KBM-7 (cell line): ENCODE results near the gene ITGA2.

Experiments used
- DNase-seq: peaks from one replicate; pipeline ENCODE4 v3.0.0-alpha.2; 2015
- in situ Hi-C: fragments of 300-500 bp; cut with MboI; formaldehyde crosslinking; loops from 2 replicates; pipeline ENCODE4 v1.14.3; 2020; ENCODE audit warnings: low sequenced_read_pairs, low pct_unique_long_range_greater_than_20kb, mixed read lengths

The ITGA2 gene

DNA sequence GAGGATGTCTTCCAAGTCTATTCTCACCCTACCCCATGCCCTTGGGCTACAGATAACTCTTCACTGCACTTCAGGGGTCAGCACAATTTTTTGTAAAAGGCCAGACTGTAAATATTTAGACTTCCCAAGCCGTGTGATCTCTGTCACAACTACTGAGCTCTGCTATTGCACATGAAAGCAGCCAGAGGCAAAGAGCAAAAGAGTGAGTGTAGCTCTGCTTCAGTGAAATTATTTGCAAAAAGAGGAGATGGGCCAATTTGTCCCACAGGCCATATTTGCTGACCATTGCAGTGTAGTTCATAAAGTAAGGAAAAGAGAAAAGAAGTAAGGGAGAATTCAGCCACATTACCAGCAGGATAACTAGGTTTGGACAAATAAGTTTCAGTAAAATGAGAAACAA, 127.4 kb downstream of the ITGA2 start:
- in situ Hi-C loops, result no loop called here
- DNase-seq, result no peak

GRCh38 chr5:53118879-53119278, 129.7 kb downstream of the ITGA2 start:
- in situ Hi-C loops, result no loop called here
- no peak for DNase-seq

DNA sequence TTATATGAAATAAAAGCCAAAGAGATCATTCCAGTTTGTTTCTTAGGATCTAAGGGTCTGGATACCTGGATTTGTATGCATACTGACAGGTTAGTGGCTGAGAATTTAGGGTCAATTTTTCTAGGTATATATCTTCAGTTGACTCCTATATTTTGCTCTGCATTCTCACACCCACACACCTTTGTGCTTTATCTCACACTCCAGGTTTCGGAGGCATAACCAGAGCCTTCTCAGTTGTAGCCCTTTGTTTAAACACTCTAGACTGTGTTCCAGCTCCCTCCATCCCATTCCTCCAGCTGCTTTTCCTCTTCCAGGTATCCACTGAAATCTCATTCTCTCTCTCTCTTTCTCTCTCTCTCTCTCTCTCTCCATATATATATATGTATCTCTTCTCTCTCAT, 131.0 kb downstream of the ITGA2 start:
- in situ Hi-C loops, result no loop called here
- no peak for DNase-seq

- DNase-seq, result peak; percentile 12
- in situ Hi-C loops, result no loop called here
Observed at GRCh38 chr5:53123702-53124101, 134.6 kb downstream of the ITGA2 start.

DNA sequence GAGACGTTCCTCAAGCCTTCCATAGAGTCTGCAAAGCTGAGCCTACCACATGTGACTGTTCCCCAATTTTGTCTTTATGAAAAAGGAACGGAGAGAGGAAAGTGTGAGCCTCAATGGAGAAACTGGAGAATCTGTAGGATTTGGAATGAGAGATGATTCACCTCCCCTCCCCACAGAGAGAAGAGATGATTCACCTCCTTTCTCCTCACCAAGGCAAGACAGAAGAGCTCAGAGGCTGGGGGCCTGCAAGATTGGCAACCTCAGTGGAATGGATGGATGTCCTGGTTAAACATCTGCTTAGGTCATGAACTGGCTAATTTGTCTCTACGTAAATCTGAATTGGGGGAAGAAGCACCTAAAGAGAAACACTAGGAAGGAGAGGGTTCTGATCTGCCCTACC, 137.4 kb downstream of the ITGA2 start:
- DNase-seq, result no peak
- in situ Hi-C loops, result no loop called here

GRCh38 chr5:53127107-53127506, 138.0 kb downstream of the ITGA2 start:
- in situ Hi-C loops, result no loop called here
- no peak for DNase-seq

GRCh38 chr5:53128481-53128880, 139.3 kb downstream of the ITGA2 start:
- DNase-seq, result no peak
- in situ Hi-C loops, result no loop called here

DNA sequence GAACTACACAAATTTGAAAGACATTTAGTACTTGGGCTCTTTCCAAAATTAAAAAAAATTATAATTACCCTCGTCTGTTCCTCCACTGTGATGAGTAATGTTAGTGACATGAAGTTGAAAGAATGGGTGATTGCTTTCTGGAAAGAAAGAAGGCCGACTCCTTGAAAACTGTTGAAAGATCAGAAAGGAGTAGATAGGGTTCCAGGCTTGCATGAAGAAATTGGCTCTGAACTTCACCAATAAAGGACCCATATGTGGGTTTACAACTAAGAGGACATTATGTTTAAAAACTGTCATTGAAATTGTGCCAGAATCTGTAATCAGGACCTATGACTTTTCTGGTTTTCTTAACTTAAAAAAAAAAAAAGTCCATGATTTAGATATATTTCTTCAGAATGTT, 141.1 kb downstream of the ITGA2 start:
- no peak for DNase-seq
- in situ Hi-C loops, result no loop called here

- in situ Hi-C loops, result no loop called here
- DNase-seq, result no peak
Observed at GRCh38 chr5:53133020-53133419, 143.9 kb downstream of the ITGA2 start.
